HEK293 (cell line): ENCODE data around the gene GLB1L.

Experiments used
- CTCF ChIA-PET: fragments of 350-600 bp; formaldehyde crosslinking; extraction: SDS; loops from one replicate; lab custom pipeline; 2021; ENCODE audit warnings: antibody characterized with exemption; lab: Yijun Ruan, JAX
- POLR2A ChIA-PET: fragments of 300-600 bp; formaldehyde crosslinking; extraction: SDS; loops from one replicate; lab custom pipeline; 2020; ENCODE audit warnings: antibody characterized with exemption, inconsistent platforms; lab: Yijun Ruan, JAX
- H3K27ac ChIP-seq: fragments of 200-500 bp; sonication (Bioruptor generic); 2 replicates; pipeline ENCODE4 v1.5.1; 2014; ENCODE audit warnings: low read depth, low read length, control low read depth, inconsistent platforms; ENCODE audit errors: extremely low read depth
- H3K36me3 ChIP-seq, 2 experiments: fragments of 200-500 bp in 1 of 2; sonication (Bioruptor generic) in 1 of 2; 1 replicate in 1 of 2; 2 replicates in 1 of 2; pipeline ENCODE4 v1.5.1; 2014 to 2017; ENCODE audit warnings: inconsistent platforms in 2 of 2, low read length in 2 of 2; ENCODE audit not compliant: control insufficient read depth in 2 of 2, insufficient read depth in 1 of 2
- H3K4me1 ChIP-seq: fragments of 200-500 bp; sonication (Bioruptor generic); 2 replicates; pipeline ENCODE4 v1.5.1; 2014; ENCODE audit warnings: mild to moderate bottlenecking, low read length, inconsistent platforms; ENCODE audit not compliant: control insufficient read depth, insufficient read depth
- H3K4me3 ChIP-seq: 2 replicates; pipeline ENCODE4 v1.5.1; 2011; ENCODE audit warnings: low read depth, mild to moderate bottlenecking, control low read depth, low read length, moderate library complexity
- H3K9me3 ChIP-seq: fragments of 200-500 bp; sonication (Bioruptor generic); 2 replicates; pipeline ENCODE4 v1.5.1; 2014; ENCODE audit warnings: low read depth, low read length, inconsistent platforms; ENCODE audit not compliant: control insufficient read depth, insufficient read depth
- EGR2 ChIP-seq: fragments of 450-650 bp; formaldehyde crosslinking; IDR thresholded peaks from 2 replicates; pipeline ENCODE4 v1.5.1; 2016; ENCODE audit warnings: low read depth, missing biosample characterization, missing genetic modification characterization
- GLIS1 ChIP-seq: fragments of 450-650 bp; formaldehyde crosslinking; IDR thresholded peaks from 2 replicates; pipeline ENCODE4 v1.5.1; 2016; ENCODE audit warnings: missing biosample characterization, missing genetic modification characterization
- GLIS2 ChIP-seq: fragments of 450-650 bp; formaldehyde crosslinking; IDR thresholded peaks from 2 replicates; pipeline ENCODE4 v1.5.1; 2016; ENCODE audit warnings: missing biosample characterization, missing genetic modification characterization
- HIC1 ChIP-seq: fragments of 450-650 bp; formaldehyde crosslinking; IDR thresholded peaks from 2 replicates; pipeline ENCODE4 v1.5.1; 2016; ENCODE audit warnings: missing biosample characterization, missing genetic modification characterization
- KLF16 ChIP-seq: fragments of 450-650 bp; formaldehyde crosslinking; IDR thresholded peaks from 2 replicates; pipeline ENCODE4 v1.5.1; 2017; ENCODE audit warnings: missing biosample characterization, missing genetic modification characterization
- KLF17 ChIP-seq: fragments of 450-650 bp; formaldehyde crosslinking; IDR thresholded peaks from 2 replicates; pipeline ENCODE4 v1.5.1; 2016; ENCODE audit warnings: missing biosample characterization, missing genetic modification characterization
- KLF8 ChIP-seq: fragments of 450-650 bp; formaldehyde crosslinking; IDR thresholded peaks from 2 replicates; pipeline ENCODE4 v1.5.1; 2016; ENCODE audit warnings: missing biosample characterization, missing genetic modification characterization
- KLF9 ChIP-seq: fragments of 450-650 bp; formaldehyde crosslinking; IDR thresholded peaks from 2 replicates; pipeline ENCODE4 v1.5.1; 2016; ENCODE audit warnings: missing biosample characterization, missing genetic modification characterization, low read depth
- MZF1 ChIP-seq: fragments of 450-650 bp; formaldehyde crosslinking; IDR thresholded peaks from 2 replicates; pipeline ENCODE4 v1.5.1; 2017; ENCODE audit warnings: missing biosample characterization, missing genetic modification characterization, borderline replicate concordance
- PATZ1 ChIP-seq: fragments of 450-650 bp; formaldehyde crosslinking; IDR thresholded peaks from 2 replicates; pipeline ENCODE4 v1.5.1; 2016; ENCODE audit warnings: missing biosample characterization, missing genetic modification characterization
- TSHZ1 ChIP-seq: fragments of 450-650 bp; formaldehyde crosslinking; IDR thresholded peaks from 2 replicates; pipeline ENCODE4 v1.5.1; 2016; ENCODE audit warnings: missing biosample characterization, missing genetic modification characterization, borderline replicate concordance
- ZBTB20 ChIP-seq: fragments of 450-650 bp; formaldehyde crosslinking; IDR thresholded peaks from 2 replicates; pipeline ENCODE4 v1.5.1; 2016; ENCODE audit warnings: missing biosample characterization, missing genetic modification characterization
- ZBTB21 ChIP-seq: fragments of 450-650 bp; formaldehyde crosslinking; IDR thresholded peaks from 2 replicates; pipeline ENCODE4 v1.5.1; 2017; ENCODE audit warnings: missing biosample characterization, missing genetic modification characterization
- ZIC2 ChIP-seq: fragments of 450-650 bp; formaldehyde crosslinking; IDR thresholded peaks from 2 replicates; pipeline ENCODE4 v1.5.1; 2016; ENCODE audit warnings: missing biosample characterization, missing genetic modification characterization
- ZNF157 ChIP-seq: fragments of 450-650 bp; formaldehyde crosslinking; IDR thresholded peaks from 2 replicates; pipeline ENCODE4 v1.5.1; 2016; ENCODE audit warnings: missing biosample characterization, missing genetic modification characterization
- ZNF16 ChIP-seq: fragments of 450-650 bp; formaldehyde crosslinking; IDR thresholded peaks from 2 replicates; pipeline ENCODE4 v1.5.1; 2016; ENCODE audit warnings: low read depth, missing biosample characterization, missing genetic modification characterization
- ZNF184 ChIP-seq: fragments of 450-650 bp; IDR thresholded peaks from 2 replicates; pipeline ENCODE4 v1.5.1; 2018; ENCODE audit warnings: missing biosample characterization, mild to moderate bottlenecking, missing genetic modification characterization
- ZNF394 ChIP-seq: fragments of 450-650 bp; formaldehyde crosslinking; IDR thresholded peaks from 2 replicates; pipeline ENCODE4 v1.5.1; 2016; ENCODE audit warnings: missing biosample characterization, missing genetic modification characterization, mild to moderate bottlenecking, moderate library complexity, borderline replicate concordance
- ZNF639 ChIP-seq: fragments of 450-650 bp; formaldehyde crosslinking; IDR thresholded peaks from 2 replicates; pipeline ENCODE4 v1.5.1; 2016; ENCODE audit warnings: missing biosample characterization, missing genetic modification characterization
- ZNF660 ChIP-seq: fragments of 450-650 bp; IDR thresholded peaks from 2 replicates; pipeline ENCODE4 v1.5.1; 2018; ENCODE audit warnings: missing biosample characterization, mild to moderate bottlenecking, missing genetic modification characterization
- ZNF692 ChIP-seq: fragments of 450-650 bp; formaldehyde crosslinking; IDR thresholded peaks from 2 replicates; pipeline ENCODE4 v1.5.1; 2016; ENCODE audit warnings: missing biosample characterization, missing genetic modification characterization
- ZNF747 ChIP-seq: fragments of 450-650 bp; formaldehyde crosslinking; IDR thresholded peaks from 2 replicates; pipeline ENCODE4 v1.5.1; 2016; ENCODE audit warnings: missing biosample characterization, missing genetic modification characterization
- ZNF76 ChIP-seq: fragments of 450-650 bp; formaldehyde crosslinking; IDR thresholded peaks from 2 replicates; pipeline ENCODE4; 2016; ENCODE audit warnings: low read depth, missing biosample characterization, missing genetic modification characterization, borderline replicate concordance
- ZXDB ChIP-seq: fragments of 450-650 bp; formaldehyde crosslinking; IDR thresholded peaks from 2 replicates; pipeline ENCODE4 v1.5.1; 2016; ENCODE audit warnings: missing biosample characterization, missing genetic modification characterization

Gene GLB1L

GRCh38 chr2:219279151-219279915, 34.1 kb upstream of the GLB1L start, which contains the start of gene DNAJB2:
Gene DNAJB2, plus strand, starts transcription at chr2:219279366. Its CDS starts 468 bp downstream, at chr2:219279834.
- H3K4me3 ChIP-seq, result peak within 1 kb of the TSS; percentile 54
- peaks cover 0 to 41% of the 10 kb centered on the region in 2 experiments; a peak in 1 of 3 replicates for H3K36me3 ChIP-seq
- no peaks in the 10 kb centered on the region for H3K9me3 ChIP-seq
- POLR2A ChIA-PET, result interaction anchor here (0.5 to 1.8 kb wide), 16 partner anchors 12 to 292 kb away, joined by 3 to 18 read pairs (median 6); partner anchors contain the start of genes ABCB6, ANKZF1, ATG9A and CNPPD1
- H3K4me1 ChIP-seq, result peaks cover 6% of the 10 kb centered on the region
- CTCF ChIA-PET, result interaction anchor here (0.6 to 15.0 kb wide), 12 partner anchors 8 to 208 kb away, joined by 3 to 297 read pairs (median 6); partner anchors contain the start of genes GLB1L, STK16 and TUBA4B
- H3K27ac ChIP-seq, result peak within 1 kb of the TSS; percentile 67
- TF ChIP-seq GLIS2 (tag by site-specific recombination) (peak; percentile 84), ZNF692 (tag by site-specific recombination) (peak; percentile 37; the same call in 1 of the 2 replicates), MZF1 (tag by site-specific recombination) (no peak), ZNF76 (tag by site-specific recombination) (peak; percentile 90), ZIC2 (tag by site-specific recombination) (peak; percentile 83), KLF9 (peak; percentile 81), KLF17 (tag by site-specific recombination) (peak; percentile 88), ZNF16 (tag by site-specific recombination) (no peak), KLF8 (peak; percentile 75), ZNF157 (tag by site-specific recombination) (no peak), ZBTB20 (tag by site-specific recombination) (peak; percentile 83), ZXDB (tag by site-specific recombination) (peak; percentile 79), GLIS1 (peak; percentile 82), HIC1 (no peak; the same call in none of the 2 replicates), TSHZ1 (no peak), ZNF639 (tag by site-specific recombination) (peak; percentile 74; the same call in 1 of the 2 replicates), KLF16 (tag by site-specific recombination) (peak; percentile 77), EGR2 (peak; percentile 83; the same call in 1 of the 2 replicates), ZNF394 (tag by site-specific recombination) (peak; percentile 68; the same call in 1 of the 2 replicates), ZBTB21 (tag by site-specific recombination) (peak; percentile 90), ZNF660 (tag by site-specific recombination) (peak; percentile 72), PATZ1 (tag by site-specific recombination) (peak; percentile 98), ZNF747 (tag by site-specific recombination) (no peak), ZNF184 (0 out of 2 replicates have a peak, but pooled peaks have one; percentile 28)
